ENCODE measurements around the gene MZT2A.
"Not testable (repeated sequence)": the region's sequence is repeated elsewhere in the genome, so short reads cannot be mapped to it uniquely, and the experiment has no call there.

Gene MZT2A

GRCh38 chr2:131445896-131446295 is 46.3 kb downstream of the MZT2A start:
- no peak for DNase-seq

- not testable (repeated sequence) for DNase-seq
Measured at GRCh38 chr2:131445515-131445797, 46.7 kb downstream of the MZT2A start.

- not testable (repeated sequence) for DNase-seq
Measured at GRCh38 chr2:131444736-131445514, 47.3 kb downstream of the MZT2A start.

DNA sequence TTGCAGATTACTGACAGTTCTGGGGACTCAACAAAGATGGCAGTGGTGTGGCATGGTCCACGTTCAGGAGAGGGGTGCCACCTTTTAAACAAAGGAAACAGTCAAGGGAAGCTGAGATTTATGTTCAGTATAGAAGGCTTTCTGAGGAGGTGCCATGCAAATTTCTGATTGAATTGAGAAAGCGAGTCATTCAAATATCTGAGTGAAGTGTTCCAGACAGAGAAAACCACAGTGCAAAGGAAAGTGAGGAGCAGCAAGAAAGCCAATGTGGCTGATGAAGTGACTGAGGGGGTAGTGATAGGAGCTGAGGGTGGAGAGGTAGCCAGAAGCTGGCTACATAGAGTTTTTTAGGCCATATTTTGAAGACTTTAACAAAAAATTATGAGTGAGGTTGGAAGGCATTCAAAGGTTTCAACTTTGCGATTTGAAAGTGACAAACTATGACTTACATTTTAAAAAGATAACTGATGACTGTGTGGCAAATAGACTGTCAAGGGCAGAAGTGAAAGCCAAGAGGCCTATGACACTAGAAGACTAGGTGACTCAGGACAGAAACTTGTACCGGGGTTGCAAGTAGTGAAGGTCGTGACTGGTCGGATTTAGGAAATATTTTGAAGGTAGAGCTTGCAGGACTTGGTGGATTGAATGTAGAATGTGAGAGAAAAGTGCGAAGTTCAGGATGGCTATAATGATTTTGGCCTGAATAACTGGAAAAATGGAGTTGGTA is 51.3 kb downstream of the MZT2A start:
- not testable (repeated sequence) for DNase-seq

Measured in central memory CD4-positive, alpha-beta T cell (primary cell).